Sigmoid colon (tissue), 7 donors: ENCODE measurements around the gene NEAT1. TPM values are rescaled to one million over a fixed set of nuclear protein-coding genes. Genes with fewer than 3 reads are reported as not detected.

ENCODE experiments used
- DNase-seq: peaks from one replicate; pipeline ENCODE4 v3.0.0-alpha.2; 2019
- H3K27ac ChIP-seq, 4 donors: fragments of 200-600 bp; sonication (generic); one replicate each; pipeline ENCODE4 v1.5.1; 2016 to 2019; ENCODE audit warnings: mild to moderate bottlenecking in 1 of 4
- H3K27me3 ChIP-seq, 3 donors: fragments of 200-600 bp; sonication (generic); one replicate each; pipeline ENCODE4 v1.5.1; 2019; ENCODE audit warnings: mild to moderate bottlenecking in 1 of 3
- H3K36me3 ChIP-seq, 4 donors: fragments of 200-600 bp; sonication (generic); one replicate each; pipeline ENCODE4 v1.5.1; 2016 to 2019
- H3K4me1 ChIP-seq, 4 donors: fragments of 200-600 bp; sonication (generic); one replicate each; pipeline ENCODE4 v1.5.1; 2017 to 2019
- H3K4me3 ChIP-seq, 4 donors: fragments of 200-600 bp; sonication (generic); one replicate each; pipeline ENCODE4 v1.5.1; 2017 to 2019; ENCODE audit warnings: mild to moderate bottlenecking in 2 of 4, moderate library complexity in 1 of 4
- H3K9me3 ChIP-seq, 4 donors: fragments of 200-600 bp in 3 of 4; sonication (generic) in 3 of 4; one replicate each; pipeline versions ENCODE4 v1.5.1 to v1.6.1; 2013 to 2019
- EP300 ChIP-seq, 4 donors: sonication (generic); formaldehyde crosslinking; IDR thresholded peaks; one replicate each; pipeline ENCODE4 v1.6.1; 2017; ENCODE audit warnings: antibody characterized with exemption in 4 of 4
- POLR2A ChIP-seq, 2 donors: fragments of 450-650 bp; IDR thresholded peaks; one replicate each; pipeline ENCODE4 v1.6.1; 2016; ENCODE audit warnings: antibody characterized with exemption in 2 of 2, mild to moderate bottlenecking in 2 of 2, moderate library complexity in 2 of 2
- POLR2AphosphoS5 ChIP-seq, 4 donors: sonication (generic); formaldehyde crosslinking; IDR thresholded peaks; one replicate each; pipeline ENCODE4 v1.6.1; 2017; ENCODE audit warnings: antibody characterized with exemption in 4 of 4
- WGBS, 2 donors: extraction: QIAGEN DNeasy Blood & Tissue Kit; methylation state at CpG; one replicate each; pipeline ENCODE4 v1.1.7; 2013; 5-methylcytosine and 5-hydroxymethylcytosine counted together
- intact Hi-C: fragments of 100-400 bp; cut with DNase I; formaldehyde crosslinking; loops from one replicate; pipeline ENCODE4 v1.15.1; 2023
- polyA plus RNA-seq, 3 donors: library from polyadenylated mRNA; stranded (reverse); fragments of 200-250 nt; gene quantifications; one replicate each; pipeline ENCODE4 v1.2.3, GENCODE V29; 2013
- total RNA-seq, 4 donors: library from RNA; depleted of rRNA; stranded (reverse); fragments of >200 nt; gene quantifications; one replicate each; pipeline ENCODE4 v1.1.0, GENCODE V29; 2016
- TF ChIP-seq, protein P1 (sequence below), 4 experiments: fragments of 450-650 bp in 3 of 4; fragments of 200-600 bp in 1 of 4; IDR thresholded peaks; one replicate each; pipeline ENCODE4 v1.5.1; 2016 to 2019; ENCODE audit warnings: antibody characterized with exemption in 4 of 4, mild to moderate bottlenecking in 3 of 4, moderate library complexity in 2 of 4
- donor health status: healthy with polysubstance abuse.
- donor health status: Bipolar disorder and iron deficiency.
- donor health status: healthy.

Gene NEAT1
- total and polyA plus RNA-seq, 7 donors, result 26.8 to 587 (median 167) TPM

DNA sequence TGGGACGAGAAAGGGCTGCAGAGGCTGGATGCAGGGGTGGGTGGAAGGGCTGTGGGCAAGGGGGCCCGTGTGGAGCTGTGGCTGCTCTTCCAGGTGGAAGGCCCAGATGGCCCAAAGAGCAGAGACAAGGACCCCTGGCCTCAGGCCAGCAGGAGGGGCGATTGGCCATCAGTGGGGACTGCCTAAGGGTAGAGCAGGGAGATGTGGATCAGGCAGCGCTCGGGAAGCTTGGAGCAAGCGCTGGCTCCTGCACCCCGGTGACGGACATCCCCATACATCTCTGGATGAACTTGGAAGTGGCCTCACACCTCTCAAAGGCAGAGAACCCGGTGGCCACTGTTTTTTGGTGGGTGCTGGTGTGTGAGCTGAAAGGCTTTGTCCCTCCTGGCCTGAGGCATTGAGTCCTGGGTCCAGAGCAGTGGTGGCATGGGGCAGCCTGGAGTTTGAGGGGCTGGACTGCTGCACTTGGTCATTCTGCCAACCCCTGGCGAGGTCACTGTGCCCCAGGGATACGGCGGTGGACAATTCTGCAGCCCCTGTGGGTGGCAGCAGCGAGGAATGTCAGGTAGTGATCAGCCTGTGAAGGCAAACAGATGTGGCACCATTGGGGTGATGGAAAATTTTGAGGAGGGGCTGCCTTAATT lies 30.3 kb upstream of the NEAT1 start:
- Histone ChIP-seq H3K27me3 (no peaks in the 10 kb centered on the region), H3K9me3 (no peaks in the 10 kb centered on the region), H3K27ac (no peak overlapping the region), H3K4me1 (peaks cover 0 to 49% (median 41%) of the 10 kb centered on the region in 4 donors), H3K4me3 (no peak overlapping the region), H3K36me3 (peaks cover 0 to 40% (median 18%) of the 10 kb centered on the region in 4 donors)
- TF ChIP-seq, protein P1, sequence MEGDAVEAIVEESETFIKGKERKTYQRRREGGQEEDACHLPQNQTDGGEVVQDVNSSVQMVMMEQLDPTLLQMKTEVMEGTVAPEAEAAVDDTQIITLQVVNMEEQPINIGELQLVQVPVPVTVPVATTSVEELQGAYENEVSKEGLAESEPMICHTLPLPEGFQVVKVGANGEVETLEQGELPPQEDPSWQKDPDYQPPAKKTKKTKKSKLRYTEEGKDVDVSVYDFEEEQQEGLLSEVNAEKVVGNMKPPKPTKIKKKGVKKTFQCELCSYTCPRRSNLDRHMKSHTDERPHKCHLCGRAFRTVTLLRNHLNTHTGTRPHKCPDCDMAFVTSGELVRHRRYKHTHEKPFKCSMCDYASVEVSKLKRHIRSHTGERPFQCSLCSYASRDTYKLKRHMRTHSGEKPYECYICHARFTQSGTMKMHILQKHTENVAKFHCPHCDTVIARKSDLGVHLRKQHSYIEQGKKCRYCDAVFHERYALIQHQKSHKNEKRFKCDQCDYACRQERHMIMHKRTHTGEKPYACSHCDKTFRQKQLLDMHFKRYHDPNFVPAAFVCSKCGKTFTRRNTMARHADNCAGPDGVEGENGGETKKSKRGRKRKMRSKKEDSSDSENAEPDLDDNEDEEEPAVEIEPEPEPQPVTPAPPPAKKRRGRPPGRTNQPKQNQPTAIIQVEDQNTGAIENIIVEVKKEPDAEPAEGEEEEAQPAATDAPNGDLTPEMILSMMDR (IDR thresholded peaks at IDR 0.05), result no peak
- TF ChIP-seq POLR2A (IDR thresholded peaks at IDR 0.05), result no peak
- TF ChIP-seq POLR2AphosphoS5 (IDR thresholded peaks at IDR 0.05), result no peak
- no peak for TF ChIP-seq EP300 (IDR thresholded peaks at IDR 0.05)
- peak; percentile 63 for DNase-seq
- intact Hi-C loops, result no loop called here
- WGBS, 2 donors, result 86 to 93% methylated on average over 13 of the region's 13 CpGs

DNA sequence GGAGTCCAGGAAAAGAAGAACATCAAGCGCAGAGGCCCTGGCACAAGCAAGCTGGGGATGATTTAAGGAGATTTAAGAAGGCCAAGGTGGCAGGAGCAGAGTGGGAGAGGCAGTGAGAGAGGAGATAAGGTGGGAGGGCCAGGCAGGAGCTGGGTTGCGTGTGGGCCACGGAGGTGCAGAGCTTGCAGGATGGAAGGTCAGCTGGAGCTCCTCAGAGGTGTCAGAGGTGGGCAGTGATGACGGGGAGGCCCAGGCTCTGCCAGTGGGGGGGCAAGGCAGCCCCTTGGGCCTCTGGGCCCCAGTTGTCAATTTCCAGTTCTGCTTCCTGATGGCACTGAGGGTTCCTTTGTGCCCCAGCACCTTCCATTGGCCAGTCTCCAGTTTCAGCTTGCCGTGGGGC lies 29.7 kb upstream of the NEAT1 start:
- WGBS, 2 donors, result 95 to 96% methylated on average over 5 of the region's 5 CpGs
- Histone ChIP-seq H3K27ac (no peak overlapping the region), H3K36me3 (peaks cover 0 to 46% (median 20%) of the 10 kb centered on the region in 4 donors)

DNA sequence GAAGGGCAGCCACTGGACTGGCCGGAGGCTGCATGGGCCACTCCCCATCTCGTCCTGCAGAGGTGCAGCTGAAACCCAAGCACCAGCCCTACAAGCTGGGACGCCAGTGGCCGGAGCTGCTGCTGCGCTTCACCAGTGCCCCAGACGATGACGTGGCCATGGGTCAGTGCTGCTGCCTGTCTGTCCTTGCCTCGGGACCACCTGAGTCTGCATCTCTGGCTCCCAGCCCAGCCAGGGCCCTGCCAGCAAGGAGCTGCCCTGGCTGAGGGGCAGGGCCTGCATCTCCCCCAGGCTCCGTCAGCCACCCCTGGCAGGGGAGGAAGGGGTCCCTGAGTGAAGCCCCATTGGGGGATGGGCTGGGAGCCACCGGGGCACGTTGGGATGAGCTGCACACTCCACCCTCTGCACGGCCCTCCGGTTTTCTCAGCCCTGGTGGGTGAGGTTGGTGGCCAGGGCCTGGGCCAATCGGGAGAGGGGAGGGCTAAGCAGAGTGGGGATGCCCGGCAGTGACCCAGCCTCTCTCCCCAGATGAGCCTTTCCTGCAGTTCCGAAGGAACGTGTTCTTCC lies 29.0 kb upstream of the NEAT1 start:
- Histone ChIP-seq H3K4me3 (no peak overlapping the region), H3K27ac (no peak overlapping the region), H3K4me1 (peaks cover 0 to 36% (median 29%) of the 10 kb centered on the region in 4 donors), H3K9me3 (no peaks in the 10 kb centered on the region), H3K36me3 (peaks cover 0 to 53% (median 22%) of the 10 kb centered on the region in 4 donors), H3K27me3 (no peaks in the 10 kb centered on the region)
- WGBS, 2 donors, result 89 to 94% methylated on average over 17 of the region's 17 CpGs
- TF ChIP-seq POLR2A (IDR thresholded peaks at IDR 0.05), result no peak
- TF ChIP-seq, protein P1 (IDR thresholded peaks at IDR 0.05), result no peak
- intact Hi-C loops, result no loop called here
- peak; percentile 60 for DNase-seq

More for the DNA sequence above, 29.7 kb upstream of the NEAT1 start:
- Histone ChIP-seq H3K4me3 (no peak overlapping the region), H3K4me1 (peaks cover 0 to 43% (median 35%) of the 10 kb centered on the region in 4 donors), H3K27me3 (no peaks in the 10 kb centered on the region), H3K9me3 (no peaks in the 10 kb centered on the region)
- TF ChIP-seq POLR2A (IDR thresholded peaks at IDR 0.05), result no peak
- TF ChIP-seq, protein P1 (IDR thresholded peaks at IDR 0.05), result no peak
- no peak for TF ChIP-seq POLR2AphosphoS5 (IDR thresholded peaks at IDR 0.05)
- no peak for TF ChIP-seq EP300 (IDR thresholded peaks at IDR 0.05)
- intact Hi-C loops, result no loop called here
- DNase-seq, result peak; percentile 57

DNA sequence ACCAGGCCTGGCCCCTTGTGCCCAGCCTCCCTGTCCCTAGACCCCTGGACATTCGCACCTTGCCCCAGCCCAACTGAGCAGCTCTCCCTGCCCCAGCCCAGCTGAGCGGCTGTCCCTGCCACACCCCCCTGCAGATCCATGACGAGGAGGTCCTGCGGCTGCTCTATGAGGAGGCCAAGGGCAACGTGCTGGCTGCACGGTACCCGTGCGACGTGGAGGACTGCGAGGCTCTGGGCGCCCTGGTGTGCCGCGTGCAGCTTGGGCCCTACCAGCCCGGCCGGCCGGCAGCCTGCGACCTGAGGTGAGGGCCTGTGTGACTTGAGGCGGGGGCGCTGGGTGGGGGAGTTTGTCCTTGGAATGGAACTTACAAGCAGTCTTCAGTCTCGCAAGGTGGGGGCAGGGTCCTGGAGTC lies 28.5 kb upstream of the NEAT1 start:
- Histone ChIP-seq H3K27ac (no peak overlapping the region), H3K4me3 (no peak overlapping the region), H3K36me3 (peaks cover 0 to 57% (median 22%) of the 10 kb centered on the region in 4 donors), H3K9me3 (no peaks in the 10 kb centered on the region), H3K27me3 (no peaks in the 10 kb centered on the region), H3K4me1 (peaks cover 0 to 30% (median 24%) of the 10 kb centered on the region in 4 donors)
- peak; percentile 63 for DNase-seq
- WGBS, 2 donors, result 96 to 97% methylated on average over 20 of the region's 20 CpGs
- TF ChIP-seq EP300 (IDR thresholded peaks at IDR 0.05) (no peak), POLR2AphosphoS5 (IDR thresholded peaks at IDR 0.05) (no peak), POLR2A (IDR thresholded peaks at IDR 0.05) (no peak)
- TF ChIP-seq, protein P1 (IDR thresholded peaks at IDR 0.05), result no peak
- intact Hi-C loops, result no loop called here
